HepG2 (cell line): Measurements from ENCODE around the gene TPST1. TPM values are rescaled to one million over a fixed set of nuclear protein-coding genes. Genes with fewer than 3 reads are reported as not detected.

Source experiments
- CCDC6 ChIP-seq: sonication (generic); formaldehyde crosslinking; IDR thresholded peaks from 2 replicates; pipeline ENCODE4 v1.8.1; 2022; ENCODE audit warnings: mild to moderate bottlenecking, missing genetic modification reagents, moderate library complexity
- DR1 ChIP-seq: sonication (generic); formaldehyde crosslinking; IDR thresholded peaks from 2 replicates; pipeline ENCODE4 v1.8.0; 2021; ENCODE audit warnings: mild to moderate bottlenecking, missing genetic modification reagents, inconsistent platforms
- DZIP1 ChIP-seq: sonication (generic); formaldehyde crosslinking; IDR thresholded peaks from 2 replicates; pipeline ENCODE4 v1.5.0; 2020; ENCODE audit warnings: mild to moderate bottlenecking, missing genetic modification reagents
- EP300 ChIP-seq, 3 experiments: sonication (generic) in 1 of 3; formaldehyde crosslinking in 1 of 3; IDR thresholded peaks; 2 replicates each; pipeline versions ENCODE4 v1.5.1 to v1.6.1; 2011 to 2020; ENCODE audit warnings: low read depth in 2 of 3, low read length in 2 of 3, borderline replicate concordance in 1 of 3, improper control_type of control experiment in 1 of 3, mild to moderate bottlenecking in 1 of 3, missing genetic modification reagents in 1 of 3, moderate library complexity in 1 of 3
- FOXA3 ChIP-seq: IDR thresholded peaks from 2 replicates; pipeline ENCODE4 v1.6.1; 2016; ENCODE audit warnings: missing genetic modification reagents, missing compliant biosample characterization
- GZF1 ChIP-seq: sonication (generic); formaldehyde crosslinking; IDR thresholded peaks from 2 replicates; pipeline ENCODE4 v1.5.1; 2020; ENCODE audit warnings: mild to moderate bottlenecking, missing genetic modification reagents
- HIC2 ChIP-seq: sonication (generic); formaldehyde crosslinking; IDR thresholded peaks from 2 replicates; pipeline ENCODE4 v1.9.0; 2022; ENCODE audit warnings: low read depth, missing genetic modification reagents
- MAF1 ChIP-seq: sonication (generic); formaldehyde crosslinking; IDR thresholded peaks from 2 replicates; pipeline ENCODE4 v1.5.0; 2020; ENCODE audit warnings: missing genetic modification reagents, borderline replicate concordance
- RFX3 ChIP-seq: IDR thresholded peaks from 2 replicates; pipeline ENCODE4 v1.6.1; 2016; ENCODE audit warnings: missing biosample characterization, missing genetic modification reagents
- RXRA ChIP-seq: sonication (generic); formaldehyde crosslinking; IDR thresholded peaks from 2 replicates; pipeline ENCODE4 v1.5.1; 2020; ENCODE audit warnings: missing genetic modification reagents
- SRSF4 ChIP-seq: fragments of 200-400 bp; formaldehyde crosslinking; IDR thresholded peaks from one replicate; pipeline ENCODE4 v1.6.1; 2018; ENCODE audit warnings: mild to moderate bottlenecking, low read depth, low read length, moderate library complexity; ENCODE audit not compliant: poor library complexity, severe bottlenecking
- TEF ChIP-seq: sonication (generic); formaldehyde crosslinking; IDR thresholded peaks from 2 replicates; pipeline ENCODE4 v1.5.0; 2020; ENCODE audit warnings: missing genetic modification reagents
- ZBTB20 ChIP-seq: sonication (generic); formaldehyde crosslinking; IDR thresholded peaks from 2 replicates; pipeline ENCODE4 v1.8.1; 2023; ENCODE audit warnings: missing genetic modification reagents, low read depth, mild to moderate bottlenecking, borderline replicate concordance
- ZBTB7B ChIP-seq: sonication (generic); formaldehyde crosslinking; IDR thresholded peaks from 2 replicates; pipeline ENCODE4 v1.4.0; 2020; ENCODE audit warnings: missing genetic modification reagents
- ZNF282 ChIP-seq: fragments of 450-650 bp; IDR thresholded peaks from 2 replicates; pipeline ENCODE4 v1.6.1; 2018; ENCODE audit not compliant: partially characterized antibody
- ZNF296 ChIP-seq: sonication (generic); formaldehyde crosslinking; conservative IDR thresholded peaks from 2 replicates; pipeline ENCODE4 v1.5.0; 2020; ENCODE audit warnings: mild to moderate bottlenecking, missing genetic modification reagents
- ZNF354B ChIP-seq: sonication (generic); formaldehyde crosslinking; IDR thresholded peaks from 2 replicates; pipeline ENCODE4 v1.8.0; 2022; ENCODE audit warnings: mild to moderate bottlenecking, missing genetic modification reagents
- ZNF639 ChIP-seq: conservative IDR thresholded peaks from 2 replicates; pipeline ENCODE4 v1.6.1; 2018; ENCODE audit warnings: missing genetic modification reagents
- ZNF766 ChIP-seq: sonication (generic); formaldehyde crosslinking; IDR thresholded peaks from 2 replicates; pipeline ENCODE4 v1.5.0; 2020; ENCODE audit warnings: missing genetic modification reagents, borderline replicate concordance
- ZSCAN29 ChIP-seq: sonication (generic); formaldehyde crosslinking; conservative IDR thresholded peaks from 2 replicates; pipeline ENCODE4 v1.4.0; 2020; ENCODE audit warnings: mild to moderate bottlenecking, missing genetic modification reagents
- polyA plus RNA-seq, 8 experiments: library from polyadenylated mRNA; depleted of rRNA in 3 of 8; stranded (reverse) in 7 of 8; unstranded in 1 of 8; fragments of >200 nt; fragmentation: Illumina TruSeq in 4 of 8; extraction: Trizol in 4 of 8; gene quantifications; 2 replicates each; pipeline versions ENCODE4 v1.2.1 to v1.2.3, GENCODE V29; 2011 to 2016; ENCODE audit warnings: low read depth in 4 of 8, missing spikeins in 1 of 8, mixed read lengths in 1 of 8; ENCODE audit not compliant: insufficient read depth in 1 of 8
- total RNA-seq, 5 experiments: library from RNA; depleted of rRNA; stranded (reverse); fragments of >200 nt; fragmentation: Illumina TruSeq; extraction: Trizol; gene quantifications; 2 replicates each; pipeline ENCODE4 v1.2.3, GENCODE V29; 2016; ENCODE audit warnings: low read depth in 1 of 5
- TF ChIP-seq, protein P1 (sequence below): IDR thresholded peaks from 2 replicates; pipeline ENCODE4 v1.6.1; 2016; ENCODE audit warnings: low read depth, control low read depth

TPST1 gene
- total and polyA plus RNA-seq, 2 of the 13 experiments (the other 11 are each of a cell fraction or from before 2014, with no cell fraction given), result 24.3 to 34.1 TPM

DNA sequence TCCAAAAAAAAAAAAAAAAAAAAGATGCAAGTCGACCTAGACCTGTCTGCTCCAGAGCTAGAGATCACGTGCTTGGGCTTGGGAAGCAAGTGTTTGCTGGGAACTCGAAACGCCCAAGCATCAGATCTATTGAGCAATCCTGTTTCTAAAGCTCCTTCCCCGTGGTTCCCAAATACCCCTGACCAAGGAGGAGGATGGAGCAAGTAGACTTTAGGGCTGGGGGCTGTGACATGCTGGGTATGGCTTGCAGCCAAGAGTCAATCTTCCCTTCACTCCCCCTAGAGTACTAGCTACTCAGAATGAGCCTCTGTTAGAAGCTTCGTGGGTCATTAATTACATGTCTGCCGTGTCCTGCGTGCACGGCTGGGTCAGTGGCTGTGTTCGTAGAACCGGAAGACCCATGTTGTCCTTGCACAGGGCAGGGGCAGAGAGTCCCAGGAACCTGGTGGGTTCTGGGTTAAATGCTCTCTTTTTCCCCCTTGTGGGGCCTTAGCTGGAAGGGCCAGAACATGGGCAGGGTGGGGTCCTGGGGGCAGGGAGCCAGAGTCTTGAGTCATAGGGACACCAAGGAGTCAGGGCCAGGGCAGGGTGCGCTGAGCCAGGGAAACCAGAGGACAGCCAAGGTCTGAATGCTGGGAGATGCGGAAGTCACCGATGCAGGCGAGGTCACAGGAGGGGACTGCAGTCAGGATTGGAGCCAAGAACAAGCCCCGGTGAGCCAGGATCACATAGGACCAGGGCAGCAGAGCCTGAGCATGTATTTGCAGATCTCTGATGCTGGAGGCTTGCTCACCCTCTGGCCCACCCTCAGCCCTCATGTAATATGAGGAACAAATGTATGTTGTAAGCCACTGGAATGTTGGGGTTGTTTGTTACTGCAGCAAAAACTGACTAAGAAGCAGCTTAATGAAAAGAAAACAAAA, 34.6 kb upstream of the TPST1 start (continued):
- TF ChIP-seq DZIP1 (CRISPR knock-in tag) (no peak), TEF (CRISPR knock-in tag) (no peak), SRSF4 (no peak), ZNF639 (CRISPR knock-in tag) (no peak), ZSCAN29 (CRISPR knock-in tag) (no peak), RFX3 (CRISPR knock-in tag) (no peak), ZBTB20 (CRISPR knock-in tag) (no peak), ZNF766 (CRISPR knock-in tag) (no peak), GZF1 (CRISPR knock-in tag) (no peak), RXRA (CRISPR knock-in tag) (peak; percentile 72), FOXA3 (CRISPR knock-in tag) (no peak), MAF1 (CRISPR knock-in tag) (no peak), EP300 (IDR thresholded peaks at IDR 0.05; ENCODE audit: low read depth in 2 of 2, low read length in 2 of 2) (no peak), EP300 (CRISPR knock-in tag; IDR thresholded peaks at IDR 0.05; ENCODE audit: borderline replicate concordance) (no peak; the same call in 1 of the 2 replicates), ZNF296 (no peak), ZBTB7B (CRISPR knock-in tag) (no peak), DR1 (no peak), ZNF282 (no peak), HIC2 (CRISPR knock-in tag) (no peak), CCDC6 (CRISPR knock-in tag) (no peak), ZNF354B (CRISPR knock-in tag) (no peak)
- TF ChIP-seq, protein P1, sequence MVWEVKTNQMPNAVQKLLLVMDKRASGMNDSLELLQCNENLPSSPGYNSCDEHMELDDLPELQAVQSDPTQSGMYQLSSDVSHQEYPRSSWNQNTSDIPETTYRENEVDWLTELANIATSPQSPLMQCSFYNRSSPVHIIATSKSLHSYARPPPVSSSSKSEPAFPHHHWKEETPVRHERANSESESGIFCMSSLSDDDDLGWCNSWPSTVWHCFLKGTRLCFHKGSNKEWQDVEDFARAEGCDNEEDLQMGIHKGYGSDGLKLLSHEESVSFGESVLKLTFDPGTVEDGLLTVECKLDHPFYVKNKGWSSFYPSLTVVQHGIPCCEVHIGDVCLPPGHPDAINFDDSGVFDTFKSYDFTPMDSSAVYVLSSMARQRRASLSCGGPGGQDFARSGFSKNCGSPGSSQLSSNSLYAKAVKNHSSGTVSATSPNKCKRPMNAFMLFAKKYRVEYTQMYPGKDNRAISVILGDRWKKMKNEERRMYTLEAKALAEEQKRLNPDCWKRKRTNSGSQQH (CRISPR knock-in tag), result no peak
